Upper lobe of left lung (tissue), 6 donors: ENCODE results near the gene SGK2. TPM values are rescaled to one million over a fixed set of nuclear protein-coding genes. Genes with fewer than 3 reads are reported as not detected.

ENCODE experiments used
- ATAC-seq, 2 donors: fragments of 200-7000 bp; cut with Tn5 transposase; one replicate each; pipeline ENCODE4 v1.9.1; 2022; ENCODE audit warnings: mild to moderate bottlenecking in 2 of 2, moderate library complexity in 2 of 2; ENCODE audit not compliant: low FRiP score in 2 of 2
- DNase-seq, 2 donors: peaks; one replicate each; pipeline ENCODE4 v3.0.0-alpha.2; 2019 to 2020
- H3K27ac ChIP-seq, 4 donors: fragments of 200-600 bp; sonication (generic); one replicate each; pipeline ENCODE4 v1.5.1; 2016 to 2019
- H3K27me3 ChIP-seq, 4 donors: fragments of 200-600 bp; sonication (generic); one replicate each; pipeline ENCODE4 v1.5.1; 2017 to 2019
- H3K36me3 ChIP-seq, 4 donors: fragments of 200-600 bp; sonication (generic); one replicate each; pipeline ENCODE4 v1.5.1; 2016 to 2019
- H3K4me1 ChIP-seq, 4 donors: fragments of 200-600 bp; sonication (generic); one replicate each; pipeline ENCODE4 v1.5.1; 2018 to 2019
- H3K4me3 ChIP-seq, 4 donors: fragments of 200-600 bp; sonication (generic); one replicate each; pipeline ENCODE4 v1.5.1; 2017 to 2019; ENCODE audit warnings: mild to moderate bottlenecking in 2 of 4, moderate library complexity in 1 of 4
- H3K9me3 ChIP-seq, 4 donors: fragments of 200-600 bp; sonication (generic); one replicate each; pipeline ENCODE4 v1.5.1; 2018 to 2019
- EP300 ChIP-seq, 4 donors: sonication (generic); formaldehyde crosslinking; IDR thresholded peaks; one replicate each; pipeline ENCODE4 v1.5.1; 2017; ENCODE audit warnings: antibody characterized with exemption in 4 of 4, control low read depth in 2 of 4
- POLR2A ChIP-seq, 4 donors: fragments of 450-650 bp; IDR thresholded peaks; one replicate each; pipeline ENCODE4 v1.5.1; 2016 to 2017; ENCODE audit warnings: antibody characterized with exemption in 4 of 4, mild to moderate bottlenecking in 2 of 4
- POLR2AphosphoS5 ChIP-seq, 2 donors: sonication (generic); formaldehyde crosslinking; IDR thresholded peaks; one replicate each; pipeline ENCODE4 v1.5.1; 2017; ENCODE audit warnings: antibody characterized with exemption in 2 of 2
- WGBS, 2 donors: methylation state at CpG; one replicate each; pipeline ENCODE4 v1.1.5; 2017 to 2018; 5-methylcytosine and 5-hydroxymethylcytosine counted together
- total RNA-seq, 6 donors: library from RNA; depleted of rRNA in 4 of 6; stranded (reverse); fragments of >200 nt in 4 of 6; gene quantifications; one replicate each; pipeline versions ENCODE4 v1.1.0 to v1.2.1, GENCODE V29; 2016 to 2021
- TF ChIP-seq, protein P1 (sequence below), 6 experiments: fragments of 450-650 bp in 4 of 6; fragments of 200-600 bp in 2 of 6; sonication (generic) in 2 of 6; IDR thresholded peaks; one replicate each; pipeline ENCODE4 v1.5.1; 2016 to 2019; ENCODE audit warnings: antibody characterized with exemption in 6 of 6
- donor health status: DM: no; HTN: no; CAD: no; lungs with moderate emphysema.
- donor health status: DM: no; HTN: yes; CAD: no; lungs with severe emphysema.

Gene SGK2
- total RNA-seq, 6 donors from 2014 or later: 0.91 to 1.9 (median 1.1) TPM

DNA sequence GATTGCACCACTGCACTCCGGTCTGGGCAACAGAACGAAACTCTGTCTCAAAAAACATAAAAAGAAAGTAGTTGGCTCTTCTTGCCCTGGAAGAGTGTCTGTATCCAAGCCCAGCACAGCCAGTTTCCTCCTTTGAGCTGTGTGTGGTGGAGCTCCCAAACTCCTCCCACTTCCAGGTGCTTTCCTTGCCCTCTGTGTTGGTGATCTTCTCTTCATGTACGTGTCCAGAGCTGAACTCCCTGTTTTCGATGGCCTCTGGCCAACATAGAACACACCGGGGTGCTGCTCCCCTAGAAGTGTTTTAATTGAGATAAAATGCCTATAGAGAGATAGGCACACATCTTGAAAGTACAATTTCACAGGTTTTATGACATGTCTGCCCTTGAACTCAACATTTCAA is 16.7 kb upstream of the SGK2 start:
- no peak overlapping the region for H3K27ac ChIP-seq
- peaks cover 0 to 7% (median 0%) of the 10 kb centered on the region in 4 donors for H3K36me3 ChIP-seq
- H3K4me1 ChIP-seq: no peaks in the 10 kb centered on the region
- TF ChIP-seq POLR2AphosphoS5 (IDR thresholded peaks at IDR 0.05): no peak
- no peak for TF ChIP-seq EP300 (IDR thresholded peaks at IDR 0.05)
- TF ChIP-seq POLR2A (IDR thresholded peaks at IDR 0.05): no peak
- TF ChIP-seq, protein P1, sequence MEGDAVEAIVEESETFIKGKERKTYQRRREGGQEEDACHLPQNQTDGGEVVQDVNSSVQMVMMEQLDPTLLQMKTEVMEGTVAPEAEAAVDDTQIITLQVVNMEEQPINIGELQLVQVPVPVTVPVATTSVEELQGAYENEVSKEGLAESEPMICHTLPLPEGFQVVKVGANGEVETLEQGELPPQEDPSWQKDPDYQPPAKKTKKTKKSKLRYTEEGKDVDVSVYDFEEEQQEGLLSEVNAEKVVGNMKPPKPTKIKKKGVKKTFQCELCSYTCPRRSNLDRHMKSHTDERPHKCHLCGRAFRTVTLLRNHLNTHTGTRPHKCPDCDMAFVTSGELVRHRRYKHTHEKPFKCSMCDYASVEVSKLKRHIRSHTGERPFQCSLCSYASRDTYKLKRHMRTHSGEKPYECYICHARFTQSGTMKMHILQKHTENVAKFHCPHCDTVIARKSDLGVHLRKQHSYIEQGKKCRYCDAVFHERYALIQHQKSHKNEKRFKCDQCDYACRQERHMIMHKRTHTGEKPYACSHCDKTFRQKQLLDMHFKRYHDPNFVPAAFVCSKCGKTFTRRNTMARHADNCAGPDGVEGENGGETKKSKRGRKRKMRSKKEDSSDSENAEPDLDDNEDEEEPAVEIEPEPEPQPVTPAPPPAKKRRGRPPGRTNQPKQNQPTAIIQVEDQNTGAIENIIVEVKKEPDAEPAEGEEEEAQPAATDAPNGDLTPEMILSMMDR (IDR thresholded peaks at IDR 0.05): no peak
- no peak overlapping the region for H3K4me3 ChIP-seq
- no peaks in the 10 kb centered on the region for H3K27me3 ChIP-seq
- no peaks in the 10 kb centered on the region for H3K9me3 ChIP-seq
- no peak for ATAC-seq
- WGBS, 2 donors: 84 to 92% methylated on average over 5 of the region's 5 CpGs
- no peak for DNase-seq

DNA sequence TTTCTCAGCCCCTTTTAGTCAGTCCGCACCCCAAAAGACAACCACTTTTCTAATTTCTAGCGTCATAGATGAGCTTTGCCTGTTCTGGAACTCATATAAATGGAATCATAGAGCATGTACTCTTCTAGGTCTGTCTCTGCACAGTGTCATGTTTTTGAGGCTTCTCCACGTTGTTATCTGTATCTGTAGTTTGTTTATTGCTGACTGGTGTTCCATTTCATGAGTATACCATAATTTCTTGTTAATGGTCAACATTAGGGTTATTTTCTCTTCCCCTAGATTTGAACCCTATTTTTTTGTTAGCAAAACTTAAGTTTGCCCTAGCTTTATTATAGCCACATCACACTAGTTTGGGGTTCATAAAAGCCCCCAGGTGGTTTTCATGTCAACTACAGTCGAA is 16.2 kb upstream of the SGK2 start:
- ATAC-seq (no peak), DNase-seq (no peak)
- WGBS, 2 donors: 69 to 77% methylated on average over 4 of the region's 4 CpGs
- H3K27me3 ChIP-seq: no peaks in the 10 kb centered on the region
- no peaks in the 10 kb centered on the region for H3K9me3 ChIP-seq
- no peak overlapping the region for H3K4me3 ChIP-seq
- H3K36me3 ChIP-seq: peaks cover 0 to 7% (median 0%) of the 10 kb centered on the region in 4 donors
- H3K27ac ChIP-seq: no peak overlapping the region
- TF ChIP-seq, protein P1 (IDR thresholded peaks at IDR 0.05): no peak
- no peak for TF ChIP-seq EP300 (IDR thresholded peaks at IDR 0.05)
- TF ChIP-seq POLR2A (IDR thresholded peaks at IDR 0.05): no peak
- TF ChIP-seq POLR2AphosphoS5 (IDR thresholded peaks at IDR 0.05): no peak
- no peaks in the 10 kb centered on the region for H3K4me1 ChIP-seq

DNA sequence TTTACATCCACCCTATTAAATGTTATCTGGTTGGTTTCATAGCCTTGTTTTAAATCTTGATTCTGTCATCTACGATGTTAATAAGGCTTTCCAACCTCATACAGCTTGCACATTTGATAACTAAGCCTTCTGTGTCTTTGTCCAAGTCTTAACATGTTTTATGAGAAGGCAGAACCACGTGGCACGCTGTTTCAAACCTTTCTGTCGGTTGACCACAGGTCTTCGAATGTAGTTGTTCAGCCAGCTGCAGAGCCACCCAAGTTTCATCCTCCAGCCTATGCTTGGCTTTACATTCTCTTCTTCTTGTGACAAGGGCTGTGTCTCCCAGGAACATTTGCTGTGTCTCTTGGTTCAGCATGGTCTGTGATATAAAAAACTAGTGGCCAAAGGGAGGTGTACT is 15.7 kb upstream of the SGK2 start:
- TF ChIP-seq POLR2A (IDR thresholded peaks at IDR 0.05) (no peak), EP300 (IDR thresholded peaks at IDR 0.05) (no peak), POLR2AphosphoS5 (IDR thresholded peaks at IDR 0.05) (no peak)
- TF ChIP-seq, protein P1 (IDR thresholded peaks at IDR 0.05): no peak
- Histone ChIP-seq H3K9me3 (no peaks in the 10 kb centered on the region), H3K27me3 (no peaks in the 10 kb centered on the region), H3K4me1 (no peaks in the 10 kb centered on the region), H3K4me3 (no peak overlapping the region), H3K27ac (no peak overlapping the region), H3K36me3 (peaks cover 0 to 7% (median 0%) of the 10 kb centered on the region in 4 donors)
- DNase-seq (no peak), ATAC-seq (no peak)
- 94 to 95% methylated on average over 5 of the region's 5 CpGs for WGBS, 2 donors

DNA sequence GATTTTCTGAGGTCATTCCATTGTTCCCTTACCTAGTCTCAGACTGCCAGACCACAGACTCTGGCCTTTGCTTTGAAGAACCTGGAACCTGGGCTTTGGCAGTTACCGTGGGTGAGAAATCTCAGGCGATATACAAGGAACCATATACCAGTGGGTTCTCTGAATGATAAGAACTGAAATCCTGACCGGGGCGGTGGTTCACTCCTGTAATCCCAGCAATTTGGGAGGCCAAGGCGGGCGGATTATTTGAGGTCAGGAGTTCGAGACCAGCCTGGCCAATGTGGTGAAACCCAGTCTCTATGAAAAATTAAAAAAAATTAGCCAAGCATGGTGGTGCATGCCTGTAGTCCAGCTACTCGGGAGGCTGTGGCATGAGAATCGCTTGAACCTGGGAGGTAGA is 14.3 kb upstream of the SGK2 start:
- no peaks in the 10 kb centered on the region for H3K9me3 ChIP-seq
- H3K4me1 ChIP-seq: no peaks in the 10 kb centered on the region
- TF ChIP-seq POLR2AphosphoS5 (IDR thresholded peaks at IDR 0.05) (no peak), POLR2A (IDR thresholded peaks at IDR 0.05) (no peak), EP300 (IDR thresholded peaks at IDR 0.05) (no peak)
- TF ChIP-seq, protein P1 (IDR thresholded peaks at IDR 0.05): no peak
- DNase-seq (no peak), ATAC-seq (no peak)
- 92 to 95% methylated on average over 9 of the region's 9 CpGs for WGBS, 2 donors
- H3K36me3 ChIP-seq: peaks cover 0 to 7% (median 0%) of the 10 kb centered on the region in 4 donors
- H3K27me3 ChIP-seq: no peaks in the 10 kb centered on the region
- H3K27ac ChIP-seq: no peak overlapping the region
- no peak overlapping the region for H3K4me3 ChIP-seq

DNA sequence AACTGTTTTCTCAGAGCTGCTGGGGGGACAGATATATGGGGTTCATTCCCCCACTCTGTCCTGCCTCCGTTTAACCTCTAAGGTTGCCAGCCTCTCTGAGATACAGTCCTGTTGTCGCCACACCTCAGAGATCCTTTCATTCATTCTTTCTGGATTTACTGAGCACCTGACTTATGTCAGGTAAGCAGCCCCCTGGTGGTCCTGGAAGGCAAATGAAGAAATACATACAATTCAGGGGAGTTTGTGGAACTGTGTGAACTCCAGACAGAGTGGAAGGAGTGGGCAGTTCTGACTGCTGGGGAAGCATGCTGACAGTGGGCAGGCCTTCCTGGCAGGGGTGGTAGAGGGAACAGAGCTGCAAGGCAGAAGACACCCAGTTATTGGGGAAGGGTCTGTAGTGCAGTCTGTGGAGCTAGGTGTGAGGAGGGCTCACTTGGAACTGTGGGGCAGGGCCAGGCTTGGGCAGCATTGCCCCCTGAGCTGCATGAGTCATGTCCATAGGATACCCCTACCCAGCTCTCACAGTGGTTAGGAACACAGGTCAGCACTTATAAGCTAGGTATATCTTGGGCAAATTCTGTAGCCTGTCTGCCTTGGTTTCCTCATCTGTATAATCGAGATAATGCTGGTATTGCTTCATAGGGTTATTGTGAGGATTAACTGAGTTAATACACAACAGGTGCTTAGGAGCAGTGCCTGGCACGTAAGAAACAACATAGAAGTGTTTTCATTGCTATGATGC is 12.8 kb upstream of the SGK2 start:
- WGBS, 2 donors: 92 to 95% methylated on average over 4 of the region's 4 CpGs
- no peaks in the 10 kb centered on the region for H3K9me3 ChIP-seq
- H3K27me3 ChIP-seq: no peaks in the 10 kb centered on the region
- ATAC-seq: no peak
- no peak overlapping the region for H3K4me3 ChIP-seq
- H3K4me1 ChIP-seq: no peaks in the 10 kb centered on the region
- no peak overlapping the region for H3K27ac ChIP-seq
- peaks cover 0 to 3% (median 0%) of the 10 kb centered on the region in 4 donors for H3K36me3 ChIP-seq
- DNase-seq: no peak
- TF ChIP-seq POLR2AphosphoS5 (IDR thresholded peaks at IDR 0.05) (no peak), POLR2A (IDR thresholded peaks at IDR 0.05) (no peak), EP300 (IDR thresholded peaks at IDR 0.05) (no peak)
- TF ChIP-seq, protein P1 (IDR thresholded peaks at IDR 0.05): no peak
